K562 (cell line): ENCODE data around the gene WSCD1.

Source experiments
- CEBPB ChIP-seq: fragments of 450-650 bp; IDR thresholded peaks from 2 replicates; pipeline ENCODE4 v1.6.1; 2016; ENCODE audit warnings: missing genetic modification characterization, missing compliant biosample characterization
- CREBBP ChIP-seq: IDR thresholded peaks from one replicate; pipeline ENCODE4 v1.6.1; 2012; ENCODE audit warnings: low read depth, mild to moderate bottlenecking, control low read depth, inconsistent platforms, low read length
- ELF1 ChIP-seq: fragments of 200-800 bp; sonication (Bioruptor generic); IDR thresholded peaks from 2 replicates; pipeline ENCODE4 v1.6.1; 2016; ENCODE audit warnings: missing genetic modification characterization, missing compliant biosample characterization
- MXI1 ChIP-seq: IDR thresholded peaks from 2 replicates; pipeline ENCODE4 v1.6.1; 2011; ENCODE audit warnings: low read depth, mild to moderate bottlenecking, improper control_type of control experiment, low read length
- TF ChIP-seq, protein P1 (sequence below), 2 experiments: fragments of 450-650 bp; formaldehyde crosslinking in 1 of 2; IDR thresholded peaks; 2 replicates each; pipeline versions ENCODE4 v1.4.0 to v1.6.1; 2014 to 2020; ENCODE audit warnings: mild to moderate bottlenecking in 2 of 2, borderline replicate concordance in 1 of 2, low read depth in 1 of 2
- TF ChIP-seq, protein P2 (sequence below): sonication (generic); formaldehyde crosslinking; IDR thresholded peaks from 2 replicates; pipeline ENCODE4 v1.8.1; 2023; ENCODE audit warnings: mild to moderate bottlenecking, missing genetic modification reagents
- TF ChIP-seq, protein P3 (sequence below): fragments of 450-650 bp; IDR thresholded peaks from 2 replicates; pipeline ENCODE4 v1.6.1; 2018; ENCODE audit warnings: mild to moderate bottlenecking, low read depth; ENCODE audit not compliant: partially characterized antibody
- TF ChIP-seq, protein P4 (sequence below), 3 experiments: IDR thresholded peaks in 2 of 3; conservative IDR thresholded peaks in 1 of 3; 2 replicates each; pipeline ENCODE4 v1.5.1; 2011 to 2012; ENCODE audit warnings: low read length in 3 of 3, mild to moderate bottlenecking in 3 of 3, control low read depth in 2 of 3, improper control_type of control experiment in 1 of 3, inconsistent platforms in 1 of 3, low read depth in 1 of 3, mixed read lengths in 1 of 3, moderate library complexity in 1 of 3; ENCODE audit not compliant: insufficient read depth in 2 of 3

DNA sequence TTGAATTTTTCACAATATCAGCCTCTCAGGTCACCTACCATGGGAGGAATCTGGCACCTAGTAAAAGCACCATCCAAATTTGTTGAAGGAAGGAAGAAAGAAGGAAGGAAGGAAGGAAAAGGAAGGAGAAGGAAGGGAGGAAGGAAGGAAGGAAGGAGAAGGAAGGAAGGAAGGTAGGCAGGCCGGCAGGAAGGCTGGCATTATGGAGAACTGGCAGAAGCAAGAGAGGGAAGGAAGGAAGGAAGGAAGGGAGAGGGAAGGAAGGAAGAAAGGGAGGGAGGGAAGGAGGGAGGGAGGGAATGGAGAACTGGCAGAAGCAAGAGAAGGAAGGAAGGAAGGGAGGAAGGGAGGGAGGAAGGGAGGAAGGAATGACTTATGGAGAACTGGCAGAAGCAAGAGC lies 24.3 kb downstream of the WSCD1 start:
- TF ChIP-seq, protein P1, sequence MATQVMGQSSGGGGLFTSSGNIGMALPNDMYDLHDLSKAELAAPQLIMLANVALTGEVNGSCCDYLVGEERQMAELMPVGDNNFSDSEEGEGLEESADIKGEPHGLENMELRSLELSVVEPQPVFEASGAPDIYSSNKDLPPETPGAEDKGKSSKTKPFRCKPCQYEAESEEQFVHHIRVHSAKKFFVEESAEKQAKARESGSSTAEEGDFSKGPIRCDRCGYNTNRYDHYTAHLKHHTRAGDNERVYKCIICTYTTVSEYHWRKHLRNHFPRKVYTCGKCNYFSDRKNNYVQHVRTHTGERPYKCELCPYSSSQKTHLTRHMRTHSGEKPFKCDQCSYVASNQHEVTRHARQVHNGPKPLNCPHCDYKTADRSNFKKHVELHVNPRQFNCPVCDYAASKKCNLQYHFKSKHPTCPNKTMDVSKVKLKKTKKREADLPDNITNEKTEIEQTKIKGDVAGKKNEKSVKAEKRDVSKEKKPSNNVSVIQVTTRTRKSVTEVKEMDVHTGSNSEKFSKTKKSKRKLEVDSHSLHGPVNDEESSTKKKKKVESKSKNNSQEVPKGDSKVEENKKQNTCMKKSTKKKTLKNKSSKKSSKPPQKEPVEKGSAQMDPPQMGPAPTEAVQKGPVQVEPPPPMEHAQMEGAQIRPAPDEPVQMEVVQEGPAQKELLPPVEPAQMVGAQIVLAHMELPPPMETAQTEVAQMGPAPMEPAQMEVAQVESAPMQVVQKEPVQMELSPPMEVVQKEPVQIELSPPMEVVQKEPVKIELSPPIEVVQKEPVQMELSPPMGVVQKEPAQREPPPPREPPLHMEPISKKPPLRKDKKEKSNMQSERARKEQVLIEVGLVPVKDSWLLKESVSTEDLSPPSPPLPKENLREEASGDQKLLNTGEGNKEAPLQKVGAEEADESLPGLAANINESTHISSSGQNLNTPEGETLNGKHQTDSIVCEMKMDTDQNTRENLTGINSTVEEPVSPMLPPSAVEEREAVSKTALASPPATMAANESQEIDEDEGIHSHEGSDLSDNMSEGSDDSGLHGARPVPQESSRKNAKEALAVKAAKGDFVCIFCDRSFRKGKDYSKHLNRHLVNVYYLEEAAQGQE (IDR thresholded peaks at IDR 0.05; ENCODE audit: borderline replicate concordance) = no peak
- TF ChIP-seq, protein P1 (CRISPR knock-in tag; IDR thresholded peaks at IDR 0.05; ENCODE audit: low read depth) = no peak
- TF ChIP-seq, protein P2, sequence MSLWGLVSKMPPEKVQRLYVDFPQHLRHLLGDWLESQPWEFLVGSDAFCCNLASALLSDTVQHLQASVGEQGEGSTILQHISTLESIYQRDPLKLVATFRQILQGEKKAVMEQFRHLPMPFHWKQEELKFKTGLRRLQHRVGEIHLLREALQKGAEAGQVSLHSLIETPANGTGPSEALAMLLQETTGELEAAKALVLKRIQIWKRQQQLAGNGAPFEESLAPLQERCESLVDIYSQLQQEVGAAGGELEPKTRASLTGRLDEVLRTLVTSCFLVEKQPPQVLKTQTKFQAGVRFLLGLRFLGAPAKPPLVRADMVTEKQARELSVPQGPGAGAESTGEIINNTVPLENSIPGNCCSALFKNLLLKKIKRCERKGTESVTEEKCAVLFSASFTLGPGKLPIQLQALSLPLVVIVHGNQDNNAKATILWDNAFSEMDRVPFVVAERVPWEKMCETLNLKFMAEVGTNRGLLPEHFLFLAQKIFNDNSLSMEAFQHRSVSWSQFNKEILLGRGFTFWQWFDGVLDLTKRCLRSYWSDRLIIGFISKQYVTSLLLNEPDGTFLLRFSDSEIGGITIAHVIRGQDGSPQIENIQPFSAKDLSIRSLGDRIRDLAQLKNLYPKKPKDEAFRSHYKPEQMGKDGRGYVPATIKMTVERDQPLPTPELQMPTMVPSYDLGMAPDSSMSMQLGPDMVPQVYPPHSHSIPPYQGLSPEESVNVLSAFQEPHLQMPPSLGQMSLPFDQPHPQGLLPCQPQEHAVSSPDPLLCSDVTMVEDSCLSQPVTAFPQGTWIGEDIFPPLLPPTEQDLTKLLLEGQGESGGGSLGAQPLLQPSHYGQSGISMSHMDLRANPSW = no peak
- no peak for TF ChIP-seq CEBPB (tag)
- no peak for TF ChIP-seq ELF1 (tag)
- no peak for TF ChIP-seq MXI1
- TF ChIP-seq CREBBP = no peak
- TF ChIP-seq, protein P3, sequence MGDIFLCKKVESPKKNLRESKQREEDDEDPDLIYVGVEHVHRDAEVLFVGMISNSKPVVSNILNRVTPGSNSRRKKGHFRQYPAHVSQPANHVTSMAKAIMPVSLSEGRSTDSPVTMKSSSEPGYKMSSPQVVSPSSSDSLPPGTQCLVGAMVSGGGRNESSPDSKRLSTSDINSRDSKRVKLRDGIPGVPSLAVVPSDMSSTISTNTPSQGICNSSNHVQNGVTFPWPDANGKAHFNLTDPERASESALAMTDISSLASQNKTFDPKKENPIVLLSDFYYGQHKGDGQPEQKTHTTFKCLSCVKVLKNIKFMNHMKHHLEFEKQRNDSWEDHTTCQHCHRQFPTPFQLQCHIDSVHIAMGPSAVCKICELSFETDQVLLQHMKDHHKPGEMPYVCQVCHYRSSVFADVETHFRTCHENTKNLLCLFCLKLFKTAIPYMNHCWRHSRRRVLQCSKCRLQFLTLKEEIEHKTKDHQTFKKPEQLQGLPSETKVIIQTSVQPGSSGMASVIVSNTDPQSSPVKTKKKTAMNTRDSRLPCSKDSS = no peak
- TF ChIP-seq, protein P4, sequence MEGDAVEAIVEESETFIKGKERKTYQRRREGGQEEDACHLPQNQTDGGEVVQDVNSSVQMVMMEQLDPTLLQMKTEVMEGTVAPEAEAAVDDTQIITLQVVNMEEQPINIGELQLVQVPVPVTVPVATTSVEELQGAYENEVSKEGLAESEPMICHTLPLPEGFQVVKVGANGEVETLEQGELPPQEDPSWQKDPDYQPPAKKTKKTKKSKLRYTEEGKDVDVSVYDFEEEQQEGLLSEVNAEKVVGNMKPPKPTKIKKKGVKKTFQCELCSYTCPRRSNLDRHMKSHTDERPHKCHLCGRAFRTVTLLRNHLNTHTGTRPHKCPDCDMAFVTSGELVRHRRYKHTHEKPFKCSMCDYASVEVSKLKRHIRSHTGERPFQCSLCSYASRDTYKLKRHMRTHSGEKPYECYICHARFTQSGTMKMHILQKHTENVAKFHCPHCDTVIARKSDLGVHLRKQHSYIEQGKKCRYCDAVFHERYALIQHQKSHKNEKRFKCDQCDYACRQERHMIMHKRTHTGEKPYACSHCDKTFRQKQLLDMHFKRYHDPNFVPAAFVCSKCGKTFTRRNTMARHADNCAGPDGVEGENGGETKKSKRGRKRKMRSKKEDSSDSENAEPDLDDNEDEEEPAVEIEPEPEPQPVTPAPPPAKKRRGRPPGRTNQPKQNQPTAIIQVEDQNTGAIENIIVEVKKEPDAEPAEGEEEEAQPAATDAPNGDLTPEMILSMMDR (IDR thresholded peaks at IDR 0.05 in 2 of 3, conservative IDR thresholded peaks at IDR 0.05 in 1 of 3; ENCODE audit: insufficient read depth in 2 of 3, low read depth in 1 of 3, low read length in 3 of 3) = no peak
